A375 (cell line): ENCODE measurements around the gene TNFRSF18. TPM values are rescaled to one million over a fixed set of nuclear protein-coding genes. Genes with fewer than 3 reads are reported as not detected.

Experiments
- small RNA-seq: library from RNA; depleted of rRNA; stranded (forward); fragments of <200 nt; gene quantifications from one replicate; pipeline ENCODE3, GENCODE V24; 2014
- total RNA-seq: library from RNA; depleted of rRNA; stranded (reverse); fragments of >200 nt; shearing (Covaris generic); gene quantifications from 2 replicates; pipeline ENCODE4 v1.2.3, GENCODE V29; 2014; rRNA removed

The TNFRSF18 gene, protein sequence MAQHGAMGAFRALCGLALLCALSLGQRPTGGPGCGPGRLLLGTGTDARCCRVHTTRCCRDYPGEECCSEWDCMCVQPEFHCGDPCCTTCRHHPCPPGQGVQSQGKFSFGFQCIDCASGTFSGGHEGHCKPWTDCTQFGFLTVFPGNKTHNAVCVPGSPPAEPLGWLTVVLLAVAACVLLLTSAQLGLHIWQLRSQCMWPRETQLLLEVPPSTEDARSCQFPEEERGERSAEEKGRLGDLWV
- not detected in 2 replicates for total RNA-seq

DNA sequence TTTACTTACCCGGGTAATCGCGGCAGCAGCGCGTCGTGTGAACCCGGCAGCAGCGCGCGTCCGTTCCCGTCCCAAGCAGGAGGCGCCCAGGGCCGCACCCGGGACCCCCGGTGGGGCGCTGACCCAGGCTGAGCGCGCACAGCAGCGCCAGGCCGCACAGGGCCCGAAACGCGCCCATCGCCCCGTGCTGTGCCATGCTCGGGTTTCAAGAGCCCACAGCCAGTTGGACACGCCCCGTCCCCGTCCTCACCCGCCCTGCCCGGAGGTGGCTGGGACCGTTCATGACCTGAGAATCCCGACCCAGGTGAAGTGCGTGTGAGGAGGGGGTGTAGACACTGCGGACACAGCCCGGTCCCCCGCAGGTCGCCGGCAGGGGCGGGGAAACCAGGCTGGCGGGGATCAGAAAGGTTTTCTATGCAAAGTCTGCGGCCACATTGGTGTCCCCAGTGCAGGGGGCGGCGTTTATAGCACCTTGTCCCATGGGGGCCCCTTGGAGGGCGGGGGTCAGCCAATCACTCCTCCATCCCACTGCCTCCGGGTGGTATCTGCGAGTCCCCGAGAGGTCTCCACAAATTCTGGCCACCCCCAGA is at the start of gene TNFRSF18:
Gene TNFRSF18, minus strand, starts transcription at position 217 of the 590 bp plus-strand sequence. Its CDS starts 21 bp downstream, at position 196.

DNA sequence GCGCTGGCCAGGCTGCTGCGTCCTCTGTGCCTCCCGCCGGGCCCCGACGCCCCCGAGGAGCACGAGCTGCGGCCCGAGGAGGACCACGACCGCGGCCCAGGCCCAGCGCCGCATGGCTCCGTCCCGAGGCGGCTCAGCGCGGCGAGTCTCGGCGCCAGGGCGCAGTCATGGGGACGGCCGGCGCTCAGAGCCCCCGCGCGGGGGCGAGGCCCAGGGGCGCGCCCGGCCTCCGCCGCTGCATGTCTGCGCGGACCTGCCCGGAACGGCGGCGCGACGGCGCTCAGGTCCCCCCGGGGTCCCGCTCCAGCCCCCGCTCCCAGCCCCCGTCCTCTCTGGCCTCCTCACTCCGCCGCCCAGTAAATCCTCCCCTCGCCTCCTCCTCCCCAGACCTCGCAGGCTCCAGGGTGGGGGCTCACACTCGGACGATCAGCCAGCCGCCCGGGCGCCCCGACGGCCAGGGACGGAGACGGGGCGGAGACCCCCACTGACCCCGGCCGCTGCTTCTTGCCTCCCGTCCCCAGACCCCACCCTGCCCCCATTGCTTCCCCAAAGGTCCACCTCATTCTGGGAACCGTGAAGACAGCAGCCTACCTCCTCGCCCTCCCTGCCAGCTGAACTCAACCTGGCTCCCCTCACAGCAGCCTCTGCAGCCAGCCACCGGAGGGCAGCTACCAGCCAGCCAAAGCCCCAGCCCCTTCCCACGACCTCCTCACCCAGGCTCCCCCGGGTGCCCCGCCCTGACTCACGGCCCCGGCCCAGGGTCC is 40.4 kb upstream of the TNFRSF18 start, which contains the start of gene C1QTNF12:
Gene C1QTNF12, minus strand, starts transcription at position 146 of the 764 bp plus-strand sequence. Its CDS starts 32 bp downstream, at position 114.

GRCh38 chr1:1232208-1232795 is 25.9 kb upstream of the TNFRSF18 start, which contains the start of gene B3GALT6:
TSS of gene B3GALT6 (plus strand) at chr1:1232237. CDS start at chr1:1232279, 42 bp downstream.

DNA sequence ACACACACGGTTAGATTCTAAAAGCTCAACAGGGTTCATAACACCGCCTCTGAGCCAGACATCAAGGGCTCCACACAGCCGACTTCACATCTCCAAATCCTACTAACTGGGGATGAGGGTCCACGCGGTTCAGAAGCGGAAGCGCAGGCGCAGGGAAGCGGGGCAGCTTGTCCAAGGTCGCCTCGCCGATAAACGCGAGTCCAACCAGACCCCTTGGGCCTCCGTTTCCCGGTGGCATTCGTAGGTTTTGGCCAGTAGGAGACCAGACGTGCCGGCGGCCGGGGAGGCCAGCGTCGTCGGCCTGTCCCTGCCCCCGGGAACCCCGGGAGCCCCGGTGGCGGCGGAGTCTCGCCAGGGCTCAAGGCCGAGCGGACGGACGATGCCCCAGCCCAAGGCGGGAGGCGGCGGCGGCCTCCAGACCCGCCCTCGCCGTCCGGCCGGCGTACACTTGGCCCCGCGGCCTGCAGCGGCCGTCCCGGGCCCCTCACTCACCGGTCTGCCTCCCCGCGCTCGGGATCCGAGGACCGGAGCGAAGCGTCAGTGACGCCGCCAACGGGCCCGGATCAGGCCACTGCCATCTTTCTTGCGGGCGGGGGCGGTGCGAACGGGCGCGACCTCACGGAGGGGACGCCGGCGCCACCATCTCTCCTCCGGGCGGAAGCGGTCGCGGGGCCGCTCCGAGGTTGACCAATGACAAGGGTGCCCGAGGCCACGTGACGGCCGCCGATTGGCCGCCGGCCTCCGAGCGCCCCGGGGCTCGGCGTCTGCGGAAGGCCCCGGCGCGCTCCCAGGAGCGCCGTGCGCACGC is 25.2 kb upstream of the TNFRSF18 start, which contains the start of gene SDF4:
Gene SDF4, minus strand, starts transcription at position 602 of the 808 bp plus-strand sequence. CDS start 3,229 bp downstream, outside the sequence.

DNA sequence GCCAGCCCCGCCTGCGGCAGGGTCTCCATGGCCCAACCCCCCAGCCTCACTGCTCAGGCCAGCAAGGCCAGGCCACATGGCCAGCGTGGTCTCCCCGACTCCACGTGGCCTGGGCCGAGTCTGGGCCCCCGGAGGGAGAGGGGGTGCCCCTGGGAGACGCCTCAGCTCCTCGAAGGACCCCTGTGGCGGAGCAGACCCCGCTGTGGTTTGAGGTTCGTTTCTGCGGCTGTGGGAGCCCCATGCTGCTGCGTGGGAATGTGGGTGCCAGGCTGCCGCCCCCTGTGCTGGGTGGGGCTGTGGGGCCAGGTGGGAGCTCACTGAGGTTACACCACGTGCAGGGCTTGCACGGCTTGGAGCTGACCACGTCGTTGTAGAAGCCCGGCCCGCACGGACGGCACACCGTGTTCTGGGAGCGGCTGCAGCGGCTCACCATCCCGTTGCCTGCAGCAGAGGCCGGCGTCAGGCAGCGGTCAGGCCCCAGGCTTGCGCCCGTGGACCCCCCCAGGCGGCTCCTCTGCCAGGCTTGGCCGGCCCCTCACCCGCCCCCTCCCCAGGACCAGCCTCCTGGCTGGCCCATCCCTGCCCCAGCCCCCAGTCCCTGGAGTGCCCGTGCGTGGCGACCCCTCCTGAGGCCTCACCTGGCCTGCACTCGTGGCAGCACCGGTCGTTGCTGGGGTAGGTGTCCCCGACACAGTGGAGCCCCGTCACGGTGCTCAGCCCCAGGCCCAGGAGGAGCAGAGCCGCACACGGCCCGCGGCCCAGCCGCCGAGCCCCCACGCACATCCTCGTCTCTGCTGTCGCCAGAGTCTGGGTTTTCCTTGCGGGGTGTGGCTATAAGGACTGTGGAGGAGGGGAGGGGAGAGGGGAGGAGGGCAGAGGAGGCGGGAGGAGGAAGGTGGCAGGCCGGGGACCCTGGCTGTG is 7.2 kb upstream of the TNFRSF18 start, which contains the start of gene TNFRSF4:
Gene TNFRSF4, minus strand, starts transcription at position 809 of the 921 bp plus-strand sequence. Its CDS starts 26 bp downstream, at position 783.

DNA sequence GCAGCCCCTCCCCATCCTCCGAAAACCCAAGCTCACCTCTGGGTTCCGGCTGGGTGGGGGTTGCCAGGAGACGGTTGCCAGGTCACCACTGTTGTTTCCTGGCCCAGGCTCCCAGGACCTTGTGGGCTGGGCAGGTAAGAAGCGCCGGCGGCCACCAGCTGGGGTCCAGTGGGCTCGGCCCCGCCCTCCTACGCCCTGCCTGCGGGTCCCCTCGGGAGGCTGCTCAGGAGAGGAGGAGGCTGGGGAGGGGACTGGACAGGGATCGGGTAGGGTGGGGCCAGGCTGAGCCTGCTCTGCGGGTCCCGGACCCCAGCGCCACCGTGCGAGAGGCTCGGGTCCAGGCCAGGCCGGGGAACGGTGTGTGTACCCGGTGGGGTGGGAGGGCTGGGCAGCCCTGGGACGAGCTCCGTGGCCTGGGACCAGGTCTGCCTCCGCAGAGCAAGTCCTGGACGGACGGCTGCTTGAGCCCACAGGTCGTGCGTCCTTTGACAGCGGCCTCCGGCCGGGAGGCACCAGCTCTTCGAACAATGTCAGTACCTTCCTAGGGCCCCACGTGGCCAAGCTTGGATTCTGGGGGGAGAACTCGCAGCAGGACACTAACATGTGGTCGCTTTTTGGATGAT is 32.5 kb downstream of the TNFRSF18 start, which contains the start of gene TTLL10:
Gene TTLL10, plus strand, starts transcription at position 88 of the 623 bp plus-strand sequence. CDS start 5,336 bp downstream, outside the sequence.

Small RNA genes within 50 kb of the gene (small RNA-seq; reads per million reads assigned to genes)
- gene MIR200A: not detected
- gene MIR200B: not detected
- not detected for gene MIR429

Other genes starting within 250 kb of the TNFRSF18 start
- gene NOC2L, start 247.3 kb downstream of the TNFRSF18 start, total RNA-seq: 329 and 349 TPM in 2 replicates
- gene KLHL17, start 246.0 kb downstream of the TNFRSF18 start, total RNA-seq: 12.8 and 18.9 TPM in 2 replicates
- 4.0 and 4.1 TPM in 2 replicates for gene PLEKHN1, start 240.1 kb downstream of the TNFRSF18 start, total RNA-seq
- 0.27 and 0.38 TPM in 2 replicates for gene PERM1, start 224.5 kb downstream of the TNFRSF18 start, total RNA-seq
- 63.6 and 83.1 TPM in 2 replicates for gene HES4, start 206.5 kb downstream of the TNFRSF18 start, total RNA-seq
- 26.2 and 29.1 TPM in 2 replicates for gene ISG15, start 193.1 kb downstream of the TNFRSF18 start, total RNA-seq
- gene AGRN, start 186.5 kb downstream of the TNFRSF18 start, total RNA-seq: 94.2 and 99.7 TPM in 2 replicates
- 0.56 TPM in 1 of 2 replicates, not detected in the other for gene RNF223, start 132.3 kb downstream of the TNFRSF18 start, total RNA-seq
- gene C1orf159, start 90.5 kb downstream of the TNFRSF18 start, total RNA-seq: 20.3 and 23.0 TPM in 2 replicates
- gene TTLL10, start 32.7 kb downstream of the TNFRSF18 start, total RNA-seq: not detected in 2 replicates
- not detected in 2 replicates for gene TNFRSF4, start 7.6 kb upstream of the TNFRSF18 start, total RNA-seq
- 86.0 and 88.9 TPM in 2 replicates for gene SDF4, start 25.4 kb upstream of the TNFRSF18 start, total RNA-seq
- gene B3GALT6, start 25.6 kb upstream of the TNFRSF18 start, total RNA-seq: 28.7 and 31.5 TPM in 2 replicates
- gene C1QTNF12, start 40.1 kb upstream of the TNFRSF18 start, total RNA-seq: 2.5 and 7.0 TPM in 2 replicates
- 97.6 and 120 TPM in 2 replicates for gene UBE2J2, start 67.3 kb upstream of the TNFRSF18 start, total RNA-seq
- gene SCNN1D, start 73.8 kb upstream of the TNFRSF18 start, total RNA-seq: 1.2 and 2.1 TPM in 2 replicates
- gene ACAP3, start 101.3 kb upstream of the TNFRSF18 start, total RNA-seq: 30.1 and 39.1 TPM in 2 replicates
- 34.9 and 47.2 TPM in 2 replicates for gene PUSL1, start 102.0 kb upstream of the TNFRSF18 start, total RNA-seq
- gene INTS11, start 118.1 kb upstream of the TNFRSF18 start, total RNA-seq: 138 and 141 TPM in 2 replicates
- 18.9 and 23.5 TPM in 2 replicates for gene CPTP, start 118.2 kb upstream of the TNFRSF18 start, total RNA-seq
- 0.30 and 0.56 TPM in 2 replicates for gene TAS1R3, start 124.7 kb upstream of the TNFRSF18 start, total RNA-seq
- gene DVL1, start 142.8 kb upstream of the TNFRSF18 start, total RNA-seq: 115 TPM in 2 replicates
- 0.77 TPM in 1 of 2 replicates, not detected in the other for gene MXRA8, start 152.0 kb upstream of the TNFRSF18 start, total RNA-seq
- 307 and 311 TPM in 2 replicates for gene AURKAIP1, start 168.6 kb upstream of the TNFRSF18 start, total RNA-seq
- gene CCNL2, start 192.7 kb upstream of the TNFRSF18 start, total RNA-seq: 221 and 241 TPM in 2 replicates
- gene MRPL20, start 200.7 kb upstream of the TNFRSF18 start, total RNA-seq: 286 and 336 TPM in 2 replicates
- not detected in 2 replicates for gene ANKRD65, start 214.7 kb upstream of the TNFRSF18 start, total RNA-seq
- 1.9 and 4.9 TPM in 2 replicates for gene VWA1, start 229.1 kb upstream of the TNFRSF18 start, total RNA-seq
- gene ATAD3C, start 243.1 kb upstream of the TNFRSF18 start, total RNA-seq: not detected in 2 replicates